H1 (cell line): Measurements from ENCODE around the gene SNX27. TPM values are rescaled to one million over a fixed set of nuclear protein-coding genes. Genes with fewer than 3 reads are reported as not detected.
"Not testable (repeated sequence)": the region's sequence is repeated elsewhere in the genome, so short reads cannot be mapped to it uniquely, and the experiment has no call there.

Experiments
- CTCF ChIA-PET: fragments of 300-600 bp; sonication (Branson Sonifier 250); formaldehyde crosslinking; loops from one replicate; lab custom pipeline; 2021; ENCODE audit not compliant: partially characterized antibody; lab: Charles Lee
- POLR2A ChIA-PET: fragments of 300-600 bp; sonication (Branson Sonifier 250); formaldehyde crosslinking; loops from one replicate; lab custom pipeline; 2021; ENCODE audit warnings: inconsistent platforms; ENCODE audit not compliant: partially characterized antibody; lab: Charles Lee
- DNase-seq, 2 experiments: peaks; one replicate each; pipeline versions ENCODE4 v3.0.0 to v3.0.0-alpha.2; 2010 to 2022; ENCODE audit warnings: low spot score in 2 of 2, low read depth in 1 of 2, mixed read lengths in 1 of 2
- FAIRE-seq: peaks from 2 replicates; lab custom pipeline; 2011; peaks lifted over from hg19 to GRCh38; lab: Jason Lieb, UNC
- H2AFZ ChIP-seq: 2 replicates; pipeline ENCODE4 v1.8.1; 2012; ENCODE audit warnings: low read length, inconsistent platforms
- H2AK5ac ChIP-seq: 2 replicates; pipeline ENCODE4 v1.6.1; 2013; ENCODE audit warnings: low read depth, low read length
- H2BK120ac ChIP-seq: replicated peaks from 2 replicates; pipeline ENCODE3; 2013; ENCODE audit warnings: low read depth, low read length, inconsistent platforms
- H2BK12ac ChIP-seq: 2 replicates; pipeline ENCODE4 v1.6.1; 2013; ENCODE audit warnings: low read depth, low read length
- H2BK15ac ChIP-seq: 2 replicates; pipeline ENCODE4 v1.6.1; 2013; ENCODE audit warnings: low read length
- H2BK20ac ChIP-seq: 2 replicates; pipeline ENCODE4 v1.6.1; 2013; ENCODE audit warnings: low read length
- H2BK5ac ChIP-seq: 2 replicates; pipeline ENCODE4 v1.6.1; 2013; ENCODE audit warnings: low read depth, low read length
- H3K14ac ChIP-seq: 2 replicates; pipeline ENCODE4 v1.6.1; 2013; ENCODE audit warnings: inconsistent platforms; ENCODE audit not compliant: insufficient read length
- H3K18ac ChIP-seq: 2 replicates; pipeline ENCODE4 v1.6.1; 2013; ENCODE audit warnings: low read length; ENCODE audit errors: extremely low read depth
- H3K23ac ChIP-seq: 2 replicates; pipeline ENCODE4 v1.6.1; 2013; ENCODE audit warnings: inconsistent platforms; ENCODE audit not compliant: insufficient read length
- H3K23me2 ChIP-seq: 2 replicates; pipeline ENCODE4 v1.6.1; 2013; ENCODE audit warnings: low read depth, low read length
- H3K27ac ChIP-seq: 2 replicates; pipeline ENCODE4 v1.6.1; 2011; ENCODE audit warnings: low read depth, low read length, inconsistent platforms
- H3K27me3 ChIP-seq, 4 experiments: replicated peaks in 1 of 4; 1 replicate in 1 of 4; 2 replicates in 3 of 4; pipeline versions ENCODE4 v1.6.1 to v1.8.1; 2011 to 2013; ENCODE audit warnings: low read length in 3 of 4, mild to moderate bottlenecking in 3 of 4, inconsistent platforms in 2 of 4, mixed read lengths in 2 of 4, moderate library complexity in 1 of 4; ENCODE audit not compliant: control insufficient read depth in 3 of 4, insufficient read depth in 3 of 4; ENCODE audit errors: extremely low read depth in 1 of 4
- H3K36me3 ChIP-seq, 4 experiments: 2 replicates each; pipeline versions ENCODE4 v1.6.1 to v1.8.1; 2011 to 2013; ENCODE audit warnings: mild to moderate bottlenecking in 4 of 4, low read length in 3 of 4, moderate library complexity in 2 of 4, control low read depth in 1 of 4, inconsistent platforms in 1 of 4; ENCODE audit not compliant: insufficient read depth in 4 of 4, control insufficient read depth in 2 of 4
- H3K4ac ChIP-seq: replicated peaks from 2 replicates; pipeline ENCODE3; 2013; ENCODE audit warnings: low read length, low read depth, mixed read lengths, inconsistent platforms; ENCODE audit not compliant: insufficient read length
- H3K4me1 ChIP-seq, 4 experiments: replicated peaks in 1 of 4; 1 replicate in 1 of 4; 2 replicates in 3 of 4; pipeline versions ENCODE4 v1.6.1 to v1.8.1; 2011 to 2013; ENCODE audit warnings: low read length in 3 of 4, inconsistent platforms in 2 of 4, mixed read lengths in 1 of 4; ENCODE audit not compliant: insufficient read depth in 4 of 4, control insufficient read depth in 3 of 4
- H3K4me2 ChIP-seq, 2 experiments: 2 replicates each; pipeline versions ENCODE4 v1.6.1 to v1.8.1; 2011 to 2013; ENCODE audit warnings: low read depth in 2 of 2, low read length in 2 of 2, control low read depth in 1 of 2, inconsistent platforms in 1 of 2, mild to moderate bottlenecking in 1 of 2; ENCODE audit not compliant: insufficient read depth in 1 of 2
- H3K4me3 ChIP-seq, 4 experiments: fragments of 200-600, 300-600 bp in 1 of 4; sonication (generic), shearing (Covaris generic), sonication (Bioruptor Twin) in 1 of 4; 2 replicates each; pipeline versions ENCODE4 v1.5.1 to v1.8.1; 2011 to 2016; ENCODE audit warnings: low read length in 4 of 4, low read depth in 3 of 4, control low read depth in 2 of 4, inconsistent platforms in 2 of 4, mild to moderate bottlenecking in 2 of 4, mixed read lengths in 1 of 4, moderate library complexity in 1 of 4; ENCODE audit not compliant: insufficient read depth in 2 of 4; ENCODE audit errors: extremely low read depth in 1 of 4
- H3K56ac ChIP-seq: replicated peaks from 2 replicates; pipeline ENCODE3; 2013; ENCODE audit warnings: low read depth, mild to moderate bottlenecking, mixed read lengths, low read length, inconsistent platforms; ENCODE audit not compliant: insufficient read length
- H3K79me1 ChIP-seq: 2 replicates; pipeline ENCODE4 v1.6.1; 2013; ENCODE audit warnings: low read depth, low read length, control low read depth
- H3K79me2 ChIP-seq, 2 experiments: 2 replicates each; pipeline versions ENCODE4 v1.6.1 to v1.8.1; 2012 to 2013; ENCODE audit warnings: low read length in 2 of 2, mild to moderate bottlenecking in 2 of 2, inconsistent platforms in 1 of 2; ENCODE audit not compliant: insufficient read depth in 2 of 2, control insufficient read depth in 1 of 2
- H3K9ac ChIP-seq, 4 experiments: replicated peaks in 1 of 4; 1 replicate in 1 of 4; 2 replicates in 3 of 4; pipeline versions ENCODE4 v1.6.1 to v1.8.1; 2011 to 2013; ENCODE audit warnings: low read depth in 3 of 4, low read length in 3 of 4, control low read depth in 2 of 4, mild to moderate bottlenecking in 2 of 4, moderate library complexity in 2 of 4, inconsistent platforms in 1 of 4; ENCODE audit errors: extremely low read depth in 1 of 4
- H3K9me3 ChIP-seq, 2 experiments: 2 replicates each; pipeline versions ENCODE4 v1.6.1 to v1.8.1; 2012 to 2013; ENCODE audit warnings: mild to moderate bottlenecking in 2 of 2, moderate library complexity in 2 of 2, control low read depth in 1 of 2, inconsistent platforms in 1 of 2, low read depth in 1 of 2, low read length in 1 of 2, mixed read lengths in 1 of 2; ENCODE audit not compliant: insufficient read depth in 2 of 2
- H4K20me1 ChIP-seq, 2 experiments: replicated peaks in 1 of 2; 2 replicates each; pipeline versions ENCODE3 to v1.8.1; 2011 to 2013; ENCODE audit warnings: inconsistent platforms in 2 of 2, low read length in 2 of 2, mild to moderate bottlenecking in 1 of 2; ENCODE audit not compliant: insufficient read depth in 2 of 2, control insufficient read depth in 1 of 2
- H4K5ac ChIP-seq: 2 replicates; pipeline ENCODE4 v1.6.1; 2013; ENCODE audit warnings: low read length, low read depth, mixed read lengths, inconsistent platforms; ENCODE audit not compliant: insufficient read length
- H4K8ac ChIP-seq: 2 replicates; pipeline ENCODE4 v1.8.0; 2013; ENCODE audit warnings: mild to moderate bottlenecking, moderate library complexity, low read length, inconsistent platforms; ENCODE audit not compliant: insufficient read depth; ENCODE audit errors: extremely low read depth
- H4K91ac ChIP-seq: replicated peaks from 2 replicates; pipeline ENCODE3; 2013; ENCODE audit warnings: low read length, mixed read lengths, inconsistent platforms; ENCODE audit not compliant: insufficient read length
- WGBS, 2 experiments: shearing (Covaris generic) in 1 of 2; methylation state at CpG; one replicate each; pipeline versions ENCODE4 v1.1.6 to v1.1.7; 2013 to 2015; ENCODE audit warnings: low lambda C conversion rate in 2 of 2, mixed read lengths in 2 of 2, inconsistent platforms in 1 of 2, low coverage in 1 of 2, missing lambda C conversion rate in 1 of 2; ENCODE audit not compliant: insufficient replicate concordance in 2 of 2, insufficient coverage in 1 of 2, insufficient read length in 1 of 2; ENCODE audit errors: extremely low coverage in 1 of 2, missing lambda C conversion rate in 1 of 2; 5-methylcytosine and 5-hydroxymethylcytosine counted together
- polyA plus RNA-seq, 7 experiments: library from polyadenylated mRNA; depleted of rRNA in 3 of 7; stranded (reverse) in 5 of 7; unstranded in 2 of 7; fragments of >200 nt in 5 of 7; fragments of 200-250 nt in 2 of 7; gene quantifications; 1 replicate in 5 of 7; 2 replicates in 1 of 7; 4 replicates in 1 of 7; pipeline versions ENCODE4 v1.2.1 to v1.2.3, GENCODE V29; 2011 to 2013; ENCODE audit warnings: missing spikeins in 2 of 7, mixed read lengths in 2 of 7
- total RNA-seq: library from RNA; stranded (reverse); fragmentation: NEBNext Ultra II Directional; extraction: Animal tissue kit (Norgen Biotek cat#: 25700); gene quantifications from 2 replicates; pipeline ENCODE4 v1.2.1, GENCODE V29; 2021

Gene SNX27
- total and polyA plus RNA-seq, 2 of the 8 experiments (the other 6 are each of a cell fraction or from before 2014, with no cell fraction given), result 23.4 to 65.4 TPM

GRCh38 chr1:151618996-151619395, 7.1 kb downstream of the SNX27 start:
- H3K23me2 ChIP-seq, H3K4me1 ChIP-seq, H3K36me3 ChIP-seq, H3K27ac ChIP-seq, H2BK15ac ChIP-seq, H4K91ac ChIP-seq, H2AK5ac ChIP-seq, H3K27me3 ChIP-seq, H2BK120ac ChIP-seq, H3K14ac ChIP-seq, H2AFZ ChIP-seq, H3K9ac ChIP-seq, H2BK5ac ChIP-seq, H3K4me2 ChIP-seq, DNase-seq, H4K20me1 ChIP-seq, H3K4ac ChIP-seq, H3K18ac ChIP-seq, H3K56ac ChIP-seq, H2BK20ac ChIP-seq, H4K5ac ChIP-seq, H3K79me1 ChIP-seq, H2BK12ac ChIP-seq, FAIRE-seq, H3K9me3 ChIP-seq, H3K23ac ChIP-seq, H3K4me3 ChIP-seq, H4K8ac ChIP-seq: not testable (repeated sequence)
- WGBS, 2 experiments, result 70% methylated on average over 6 of the region's 6 CpGs; no CpG with 5 or more reads in 1 of the 2 experiments
- H3K79me2 ChIP-seq, result peaks cover 0 to 95% of the 10 kb centered on the region in 2 experiments; a peak in 3 of 4 replicates
- CTCF ChIA-PET, result interaction anchor here (0.6 to 1.6 kb wide), 4 partner anchors 9 to 177 kb away, joined by 3 to 7 read pairs (median 3); no protein-coding TSS in a partner anchor
- POLR2A ChIA-PET, result interaction anchor here (0.6 kb wide), 2 partner anchors 14 to 171 kb away, joined by 3 read pairs; no protein-coding TSS in a partner anchor
